ENCODE measurements around the gene IVNS1ABP. TPM values are rescaled to one million over a fixed set of nuclear protein-coding genes. Genes with fewer than 3 reads are reported as not detected.

IVNS1ABP gene
- total and polyA plus RNA-seq, 2 experiments from 2014 or later: 74.4 to 116 TPM

DNA sequence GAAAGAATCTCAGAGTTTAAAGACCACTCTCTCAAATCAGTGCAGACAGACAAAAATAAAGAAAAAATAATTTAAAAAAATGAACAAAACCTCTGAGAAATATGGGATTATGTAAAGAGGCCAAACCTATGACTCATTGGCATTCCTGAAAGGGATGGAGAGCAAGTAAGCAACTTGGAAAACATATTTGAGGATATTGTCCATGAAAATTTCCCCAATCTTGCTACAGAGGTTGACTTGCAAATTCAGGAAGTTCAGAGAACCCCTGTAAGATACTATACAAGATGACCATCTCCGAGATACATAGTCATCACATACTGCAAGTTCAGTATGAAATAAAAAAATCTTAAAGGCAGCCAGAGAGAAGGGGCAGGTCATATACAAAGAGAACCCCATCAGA lies 43.7 kb upstream of the IVNS1ABP start:
- no peaks in the 10 kb centered on the region for H3K27me3 ChIP-seq
- H4K20me1 ChIP-seq (ENCODE audit: insufficient read depth, poor library complexity, severe bottlenecking): no peaks in the 10 kb centered on the region
- H3K4me3 ChIP-seq: no peak overlapping the region
- H3K79me2 ChIP-seq: no peaks in the 10 kb centered on the region
- TF ChIP-seq EZH2phosphoT487 (IDR thresholded peaks at IDR 0.05; ENCODE audit: low read depth, severe bottlenecking, unreplicated experiment) (no peak), EZH2 (IDR thresholded peaks at IDR 0.05; ENCODE audit: borderline replicate concordance) (no peak)
- TF ChIP-seq, protein P1, sequence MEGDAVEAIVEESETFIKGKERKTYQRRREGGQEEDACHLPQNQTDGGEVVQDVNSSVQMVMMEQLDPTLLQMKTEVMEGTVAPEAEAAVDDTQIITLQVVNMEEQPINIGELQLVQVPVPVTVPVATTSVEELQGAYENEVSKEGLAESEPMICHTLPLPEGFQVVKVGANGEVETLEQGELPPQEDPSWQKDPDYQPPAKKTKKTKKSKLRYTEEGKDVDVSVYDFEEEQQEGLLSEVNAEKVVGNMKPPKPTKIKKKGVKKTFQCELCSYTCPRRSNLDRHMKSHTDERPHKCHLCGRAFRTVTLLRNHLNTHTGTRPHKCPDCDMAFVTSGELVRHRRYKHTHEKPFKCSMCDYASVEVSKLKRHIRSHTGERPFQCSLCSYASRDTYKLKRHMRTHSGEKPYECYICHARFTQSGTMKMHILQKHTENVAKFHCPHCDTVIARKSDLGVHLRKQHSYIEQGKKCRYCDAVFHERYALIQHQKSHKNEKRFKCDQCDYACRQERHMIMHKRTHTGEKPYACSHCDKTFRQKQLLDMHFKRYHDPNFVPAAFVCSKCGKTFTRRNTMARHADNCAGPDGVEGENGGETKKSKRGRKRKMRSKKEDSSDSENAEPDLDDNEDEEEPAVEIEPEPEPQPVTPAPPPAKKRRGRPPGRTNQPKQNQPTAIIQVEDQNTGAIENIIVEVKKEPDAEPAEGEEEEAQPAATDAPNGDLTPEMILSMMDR (IDR thresholded peaks at IDR 0.05; ENCODE audit: poor library complexity): no peak
- H3K9me2 ChIP-seq (replicated peaks; ENCODE audit: insufficient read depth): no peaks in the 10 kb centered on the region
- no peak overlapping the region for H3K27ac ChIP-seq
- 96% methylated on average over 1 of the region's 1 CpG for WGBS (ENCODE audit: low lambda C conversion rate, missing lambda C conversion rate)
- no peak overlapping the region for H2AFZ ChIP-seq
- peaks cover 3% of the 10 kb centered on the region for H3K9me3 ChIP-seq (ENCODE audit: low read depth)
- no peak for DNase-seq (ENCODE audit: low spot score)
- no peak overlapping the region for H3K4me2 ChIP-seq
- H3K36me3 ChIP-seq (replicated peaks; ENCODE audit: insufficient read depth, low read depth): no peaks in the 10 kb centered on the region
- no peaks in the 10 kb centered on the region for H3K4me1 ChIP-seq (ENCODE audit: insufficient read depth)

DNA sequence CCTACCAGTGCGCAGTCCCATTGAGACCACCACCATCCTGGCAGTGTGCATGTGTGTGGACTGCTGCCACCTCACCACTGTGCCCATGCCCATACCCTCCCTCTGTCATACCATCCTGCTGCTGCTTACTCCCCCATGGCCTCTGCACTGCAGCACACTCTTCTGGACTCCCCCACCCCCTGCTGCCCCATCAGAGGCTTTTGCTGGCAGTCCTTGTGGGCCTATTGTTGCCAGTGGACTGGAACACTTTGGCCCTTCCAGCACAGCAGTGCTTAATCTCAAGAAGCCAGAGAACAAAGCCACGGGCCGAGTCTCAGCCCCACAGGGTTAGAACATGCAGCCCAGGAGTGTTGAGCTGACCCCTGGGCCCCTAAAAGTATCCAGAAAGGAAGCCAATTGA lies 41.9 kb upstream of the IVNS1ABP start:
- Histone ChIP-seq H3K27ac (no peak overlapping the region), H3K79me2 (no peaks in the 10 kb centered on the region), H3K9me2 (replicated peaks; ENCODE audit: insufficient read depth) (no peaks in the 10 kb centered on the region), H4K20me1 (ENCODE audit: insufficient read depth, poor library complexity, severe bottlenecking) (no peaks in the 10 kb centered on the region), H3K4me2 (no peak overlapping the region), H3K27me3 (no peaks in the 10 kb centered on the region), H3K4me3 (no peak overlapping the region), H2AFZ (no peak overlapping the region), H3K9me3 (ENCODE audit: low read depth) (peaks cover 3% of the 10 kb centered on the region), H3K36me3 (replicated peaks; ENCODE audit: insufficient read depth, low read depth) (no peaks in the 10 kb centered on the region), H3K4me1 (ENCODE audit: insufficient read depth) (no peaks in the 10 kb centered on the region)
- TF ChIP-seq EZH2 (IDR thresholded peaks at IDR 0.05; ENCODE audit: borderline replicate concordance): no peak
- TF ChIP-seq, protein P1 (IDR thresholded peaks at IDR 0.05; ENCODE audit: poor library complexity): no peak
- TF ChIP-seq EZH2phosphoT487 (IDR thresholded peaks at IDR 0.05; ENCODE audit: low read depth, severe bottlenecking, unreplicated experiment): no peak
- DNase-seq (ENCODE audit: low spot score): no peak
- 86% methylated on average over 3 of the region's 3 CpGs for WGBS (ENCODE audit: low lambda C conversion rate, missing lambda C conversion rate)

DNA sequence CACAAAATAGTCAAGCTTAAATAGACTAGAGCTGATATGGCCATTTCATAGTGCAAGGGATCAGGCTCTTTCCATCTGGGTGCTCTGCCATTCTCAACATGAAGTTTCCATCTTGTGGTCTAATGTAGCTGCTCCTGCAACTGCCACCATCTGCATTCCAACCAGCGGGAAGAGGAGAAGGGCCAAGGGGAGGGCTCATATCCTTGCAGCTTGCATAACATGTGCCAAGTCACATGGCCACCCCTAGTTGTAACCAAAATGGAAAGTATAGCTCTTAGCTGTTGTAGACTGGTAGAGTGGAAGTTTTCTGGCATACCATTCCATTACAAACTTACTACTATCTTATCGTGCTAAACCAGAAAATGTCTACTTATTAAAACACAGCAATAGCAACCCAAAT lies 38.9 kb upstream of the IVNS1ABP start:
- H3K27ac ChIP-seq: no peak overlapping the region
- TF ChIP-seq EZH2 (IDR thresholded peaks at IDR 0.05; ENCODE audit: borderline replicate concordance) (no peak), EZH2phosphoT487 (IDR thresholded peaks at IDR 0.05; ENCODE audit: low read depth, severe bottlenecking, unreplicated experiment) (no peak)
- TF ChIP-seq, protein P1 (IDR thresholded peaks at IDR 0.05; ENCODE audit: poor library complexity): no peak
- H3K9me3 ChIP-seq (ENCODE audit: low read depth): no peaks in the 10 kb centered on the region
- no peaks in the 10 kb centered on the region for H3K9me2 ChIP-seq (replicated peaks; ENCODE audit: insufficient read depth)
- 89% methylated on average over 2 of the region's 2 CpGs for WGBS (ENCODE audit: low lambda C conversion rate, missing lambda C conversion rate)
- no peaks in the 10 kb centered on the region for H3K79me2 ChIP-seq
- H3K36me3 ChIP-seq (replicated peaks; ENCODE audit: insufficient read depth, low read depth): no peaks in the 10 kb centered on the region
- no peaks in the 10 kb centered on the region for H3K27me3 ChIP-seq
- H3K4me2 ChIP-seq: no peak overlapping the region
- DNase-seq (ENCODE audit: low spot score): no peak
- no peaks in the 10 kb centered on the region for H4K20me1 ChIP-seq (ENCODE audit: insufficient read depth, poor library complexity, severe bottlenecking)
- H2AFZ ChIP-seq: no peak overlapping the region
- H3K4me1 ChIP-seq (ENCODE audit: insufficient read depth): no peaks in the 10 kb centered on the region
- H3K4me3 ChIP-seq: no peak overlapping the region

GRCh38 chr1:185353124-185353523 lies 36.1 kb upstream of the IVNS1ABP start:
- Histone ChIP-seq H3K4me3 (no peak overlapping the region), H3K4me1 (ENCODE audit: insufficient read depth) (peaks cover 10% of the 10 kb centered on the region), H3K9me2 (replicated peaks; ENCODE audit: insufficient read depth) (no peaks in the 10 kb centered on the region), H2AFZ (no peak overlapping the region), H3K79me2 (no peaks in the 10 kb centered on the region), H3K27me3 (no peaks in the 10 kb centered on the region), H3K27ac (no peak overlapping the region), H3K36me3 (replicated peaks; ENCODE audit: insufficient read depth, low read depth) (no peaks in the 10 kb centered on the region), H4K20me1 (ENCODE audit: insufficient read depth, poor library complexity, severe bottlenecking) (no peaks in the 10 kb centered on the region), H3K4me2 (no peak overlapping the region), H3K9me3 (ENCODE audit: low read depth) (no peaks in the 10 kb centered on the region)
- 77% methylated on average over 4 of the region's 4 CpGs for WGBS (ENCODE audit: low lambda C conversion rate, missing lambda C conversion rate)
- TF ChIP-seq, protein P1 (IDR thresholded peaks at IDR 0.05; ENCODE audit: poor library complexity): no peak
- TF ChIP-seq EZH2phosphoT487 (IDR thresholded peaks at IDR 0.05; ENCODE audit: low read depth, severe bottlenecking, unreplicated experiment) (no peak), EZH2 (IDR thresholded peaks at IDR 0.05; ENCODE audit: borderline replicate concordance) (no peak)
- no peak for DNase-seq (ENCODE audit: low spot score)

Measured in hepatocyte (in vitro differentiated cells).